GM12873 (cell line): ENCODE measurements around the gene SOX18.

Experiments
- TF ChIP-seq, protein P1 (sequence below): IDR thresholded peaks from 2 replicates; pipeline ENCODE4 v1.5.1; 2012; ENCODE audit warnings: low read depth, mild to moderate bottlenecking, moderate library complexity, low read length, control low read depth; ENCODE audit not compliant: insufficient read depth; ENCODE audit errors: missing control alignments

SOX18 gene

DNA sequence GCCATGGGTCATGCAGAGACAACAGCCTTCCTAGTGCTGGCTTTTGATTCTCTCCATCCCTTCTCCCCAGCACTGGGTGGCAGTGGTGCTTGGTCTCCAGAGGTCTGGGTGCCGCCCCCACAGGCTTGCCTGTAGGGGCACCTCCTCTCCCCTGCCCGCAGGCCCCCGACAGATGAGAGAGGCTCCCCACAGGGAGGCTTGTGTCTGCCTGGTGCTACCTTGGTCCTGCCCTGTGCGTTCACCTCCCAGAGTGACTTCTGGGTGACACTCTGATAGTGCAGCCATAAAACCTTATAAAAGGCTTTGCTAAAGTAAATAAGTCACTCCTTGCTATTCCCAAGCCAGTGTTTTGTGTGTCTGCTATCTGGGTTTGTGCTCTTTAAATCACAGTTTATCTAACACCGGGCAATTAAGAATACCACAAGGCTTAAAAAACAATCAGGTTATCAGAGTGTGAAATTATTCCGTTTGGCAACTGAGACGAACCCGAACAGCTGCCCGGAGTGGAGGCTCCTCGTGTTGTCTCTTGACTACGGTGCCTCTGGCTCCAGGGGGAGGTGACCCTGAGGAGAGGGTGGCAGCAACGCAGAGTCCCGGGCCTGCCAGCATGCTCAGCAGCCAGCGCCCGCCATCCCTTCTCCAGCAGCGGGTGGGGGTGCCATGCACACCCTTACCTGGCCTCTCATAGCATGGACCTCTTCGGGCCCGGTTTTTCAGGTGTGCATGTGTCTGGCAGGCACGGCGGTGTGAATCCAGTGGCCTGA is 18.9 kb downstream of the SOX18 start:
- TF ChIP-seq, protein P1, sequence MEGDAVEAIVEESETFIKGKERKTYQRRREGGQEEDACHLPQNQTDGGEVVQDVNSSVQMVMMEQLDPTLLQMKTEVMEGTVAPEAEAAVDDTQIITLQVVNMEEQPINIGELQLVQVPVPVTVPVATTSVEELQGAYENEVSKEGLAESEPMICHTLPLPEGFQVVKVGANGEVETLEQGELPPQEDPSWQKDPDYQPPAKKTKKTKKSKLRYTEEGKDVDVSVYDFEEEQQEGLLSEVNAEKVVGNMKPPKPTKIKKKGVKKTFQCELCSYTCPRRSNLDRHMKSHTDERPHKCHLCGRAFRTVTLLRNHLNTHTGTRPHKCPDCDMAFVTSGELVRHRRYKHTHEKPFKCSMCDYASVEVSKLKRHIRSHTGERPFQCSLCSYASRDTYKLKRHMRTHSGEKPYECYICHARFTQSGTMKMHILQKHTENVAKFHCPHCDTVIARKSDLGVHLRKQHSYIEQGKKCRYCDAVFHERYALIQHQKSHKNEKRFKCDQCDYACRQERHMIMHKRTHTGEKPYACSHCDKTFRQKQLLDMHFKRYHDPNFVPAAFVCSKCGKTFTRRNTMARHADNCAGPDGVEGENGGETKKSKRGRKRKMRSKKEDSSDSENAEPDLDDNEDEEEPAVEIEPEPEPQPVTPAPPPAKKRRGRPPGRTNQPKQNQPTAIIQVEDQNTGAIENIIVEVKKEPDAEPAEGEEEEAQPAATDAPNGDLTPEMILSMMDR, result no peak

- TF ChIP-seq, protein P1, result no peak
Measured at GRCh38 chr20:64029293-64030117, 19.9 kb downstream of the SOX18 start.

DNA sequence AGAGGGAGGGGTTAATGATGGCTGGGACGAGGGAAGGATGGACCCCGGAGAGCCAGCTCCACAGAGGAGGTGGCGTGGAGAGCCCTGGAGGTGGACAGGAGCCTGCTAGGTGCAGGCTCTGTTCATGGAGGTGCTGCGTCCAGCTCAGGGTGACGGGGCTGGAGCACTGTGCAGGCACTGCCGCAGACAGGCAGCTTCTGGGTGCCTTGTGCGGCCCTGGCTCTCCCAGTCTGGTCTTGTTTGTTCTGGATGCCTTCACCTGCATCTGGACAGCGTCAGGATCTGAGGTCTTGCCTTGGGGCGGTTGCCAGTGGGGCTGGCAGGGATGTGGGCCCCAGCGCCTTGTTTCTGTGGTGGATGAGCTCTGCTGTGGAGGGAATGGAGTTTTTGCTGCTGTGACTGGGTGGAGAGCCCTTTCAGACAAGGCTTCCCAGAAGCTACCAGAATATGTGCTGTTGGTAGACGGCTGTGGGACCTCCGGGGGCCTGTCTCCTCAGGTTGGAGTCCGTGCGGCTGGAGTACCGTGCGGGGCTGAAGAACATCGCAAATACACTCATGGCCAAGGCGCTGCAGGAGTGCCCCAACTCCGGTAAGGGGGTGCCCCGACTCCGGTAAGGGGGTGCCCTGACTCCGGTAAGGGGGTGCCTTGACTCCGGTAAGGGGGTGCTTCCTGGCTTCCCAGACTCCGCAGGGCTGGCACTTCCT is 21.3 kb downstream of the SOX18 start:
- TF ChIP-seq, protein P1, result no peak

- TF ChIP-seq, protein P1, result no peak
Measured at GRCh38 chr20:64025826-64026412, 23.5 kb downstream of the SOX18 start.

DNA sequence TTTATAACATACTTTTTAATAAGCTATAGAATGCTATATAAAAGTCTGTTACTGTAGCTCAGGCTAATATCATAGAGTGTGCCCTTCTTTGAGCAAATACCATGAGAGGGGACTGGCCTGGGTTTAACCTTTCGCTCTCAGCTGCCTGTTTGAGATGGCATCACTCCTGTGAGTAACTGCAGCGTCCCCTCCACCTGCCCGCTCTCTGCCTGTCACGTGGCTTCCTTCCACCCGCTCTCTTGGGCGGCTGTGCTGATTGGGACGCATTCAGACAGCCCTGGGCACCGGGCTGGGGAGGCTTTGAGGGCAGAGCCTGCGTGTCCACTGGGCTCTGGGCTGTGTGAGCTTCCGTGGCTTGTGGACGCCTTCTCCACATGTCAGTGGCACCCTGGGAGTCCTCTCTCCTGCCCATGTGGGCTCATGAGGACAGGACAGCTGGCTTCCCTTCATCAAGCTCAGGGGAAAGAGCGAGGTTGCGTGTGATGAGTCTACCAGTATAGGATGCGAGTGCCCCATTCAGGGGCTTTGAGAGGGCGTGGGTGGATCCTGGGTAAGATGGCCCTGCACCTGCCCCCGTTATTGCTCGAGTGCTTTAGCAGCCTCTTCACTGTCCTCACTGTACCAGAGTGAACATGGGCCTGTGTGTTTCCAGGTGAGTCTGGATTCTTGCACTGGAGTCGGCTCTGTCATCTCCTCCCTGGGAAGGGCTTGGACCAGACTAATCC is 24.2 kb downstream of the SOX18 start:
- TF ChIP-seq, protein P1, result no peak

- TF ChIP-seq, protein P1, result no peak
Measured at GRCh38 chr20:64024141-64024990, 25.1 kb downstream of the SOX18 start.
